ENCODE measurements around the gene C13orf46.
"Not testable (repeated sequence)": the region's sequence is repeated elsewhere in the genome, so short reads cannot be mapped to it uniquely, and the experiment has no call there.

Gene C13orf46

DNA sequence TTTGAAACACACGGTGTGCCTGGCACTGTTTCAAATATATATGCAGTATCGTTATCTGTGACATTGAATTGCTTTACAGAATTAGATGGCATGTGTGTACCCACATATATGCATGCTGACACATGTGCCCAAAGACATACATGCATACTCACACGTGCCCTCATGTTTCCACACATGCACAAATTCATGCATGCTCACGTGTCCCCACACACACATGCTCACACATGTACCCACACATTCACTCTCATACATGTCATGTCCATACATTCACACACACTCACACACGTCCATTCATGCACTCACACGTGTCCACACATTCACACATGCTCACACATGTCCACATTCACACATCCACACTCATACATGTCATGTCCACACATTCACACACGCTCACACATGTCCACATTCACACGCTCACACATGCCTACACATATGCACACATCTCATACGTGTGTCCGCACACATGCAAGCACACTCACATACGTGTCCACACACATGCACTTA lies 17.9 kb upstream of the C13orf46 start:
- no peak for DNase-seq

DNA sequence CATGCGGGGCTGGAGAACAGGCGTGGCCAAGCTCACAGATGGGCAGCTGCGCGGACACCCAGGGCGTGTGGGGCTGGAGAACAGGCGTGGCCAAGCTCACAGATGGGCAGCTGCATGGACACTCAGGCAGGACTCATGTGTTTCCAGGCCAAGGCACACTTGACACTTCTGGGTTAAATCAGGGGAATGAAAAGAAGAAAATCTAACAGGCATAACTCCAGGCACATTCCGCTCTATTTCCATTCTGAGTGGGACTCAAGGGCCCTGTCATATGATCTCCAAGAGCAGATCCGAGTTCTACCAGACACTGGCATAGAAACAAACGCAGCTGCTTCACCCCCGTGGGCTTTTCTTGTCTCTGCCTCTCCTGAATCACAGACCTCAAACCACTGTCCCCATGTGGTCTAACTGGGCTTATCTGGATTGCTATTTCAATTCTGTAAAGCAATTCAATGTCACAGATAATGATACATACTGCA lies 17.4 kb upstream of the C13orf46 start:
- DNase-seq: no peak

DNA sequence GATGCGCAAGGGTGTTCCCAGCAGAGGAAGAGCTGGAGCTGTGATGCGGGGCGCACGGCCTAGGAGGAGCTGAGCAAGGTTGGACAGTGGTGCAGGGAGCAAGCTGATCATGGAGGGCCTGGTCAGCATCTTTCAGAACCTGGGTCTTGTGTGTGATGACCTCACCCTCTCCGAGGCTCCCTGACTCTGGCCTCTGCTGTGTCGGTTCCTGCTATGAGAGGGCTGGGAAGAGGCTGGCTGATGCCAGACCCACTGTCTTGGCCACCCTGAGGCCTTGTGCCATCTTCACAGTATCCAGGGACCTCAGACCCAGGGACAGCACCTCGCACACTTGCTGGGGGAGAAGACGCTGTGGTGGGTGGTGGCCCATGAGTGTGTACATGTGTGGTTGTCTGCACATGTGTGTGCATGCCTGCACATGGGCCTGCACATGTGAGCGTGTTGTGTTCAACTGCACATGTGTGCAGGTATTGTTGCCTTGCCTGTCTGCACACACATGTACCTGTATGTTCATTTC lies 16.5 kb upstream of the C13orf46 start:
- DNase-seq: no peak

DNA sequence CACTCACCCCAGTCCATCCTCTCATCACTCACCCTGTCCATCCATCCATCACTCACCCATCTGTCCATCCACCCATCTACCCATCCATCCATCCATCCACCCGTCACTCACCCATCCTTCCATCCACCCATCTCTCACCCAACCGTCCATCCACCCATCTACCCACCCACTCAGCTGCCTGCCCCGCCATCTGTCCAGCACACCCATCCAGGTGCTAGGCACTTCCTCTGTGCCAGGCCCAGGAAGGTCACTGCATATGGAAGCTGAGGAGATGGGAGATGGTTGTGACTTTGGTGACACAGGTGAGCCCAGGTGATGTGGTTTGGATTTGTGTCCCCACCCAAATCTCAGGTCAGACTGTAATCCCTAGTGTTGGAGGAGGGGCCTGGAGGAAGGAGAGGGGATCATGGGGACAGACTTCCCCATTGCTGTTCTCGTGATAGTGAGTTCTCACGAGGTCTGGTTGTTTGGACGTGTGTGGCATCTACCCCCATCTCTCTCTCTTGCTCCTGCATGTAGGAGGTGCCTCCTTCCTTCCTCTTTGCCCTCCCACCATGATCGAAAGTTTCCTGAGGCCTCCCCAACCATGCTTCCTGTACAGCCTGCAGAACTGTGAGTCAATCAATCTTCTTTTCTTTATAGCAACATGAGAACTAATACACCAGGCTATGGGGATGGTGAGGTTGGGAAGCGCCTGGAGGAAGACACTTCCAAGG lies 15.9 kb upstream of the C13orf46 start:
- no peak for DNase-seq

DNA sequence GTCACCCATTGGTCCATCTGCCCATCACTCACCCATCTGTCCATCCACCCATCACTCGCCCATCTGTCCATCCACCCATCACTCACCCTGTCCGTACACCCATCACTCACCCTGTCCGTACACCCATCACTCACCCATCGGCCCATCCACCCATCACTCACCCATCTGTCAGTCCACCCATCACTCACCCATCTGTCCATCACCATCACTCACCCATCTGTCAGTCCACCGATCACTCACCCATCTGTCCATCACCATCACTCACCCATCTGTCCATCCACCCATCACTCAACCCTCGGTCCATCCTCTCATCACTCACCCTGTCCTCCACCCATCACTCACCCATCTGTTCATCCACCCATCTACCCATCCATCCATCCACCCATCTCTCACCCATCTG lies 15.0 kb upstream of the C13orf46 start:
- DNase-seq: not testable (repeated sequence)

DNA sequence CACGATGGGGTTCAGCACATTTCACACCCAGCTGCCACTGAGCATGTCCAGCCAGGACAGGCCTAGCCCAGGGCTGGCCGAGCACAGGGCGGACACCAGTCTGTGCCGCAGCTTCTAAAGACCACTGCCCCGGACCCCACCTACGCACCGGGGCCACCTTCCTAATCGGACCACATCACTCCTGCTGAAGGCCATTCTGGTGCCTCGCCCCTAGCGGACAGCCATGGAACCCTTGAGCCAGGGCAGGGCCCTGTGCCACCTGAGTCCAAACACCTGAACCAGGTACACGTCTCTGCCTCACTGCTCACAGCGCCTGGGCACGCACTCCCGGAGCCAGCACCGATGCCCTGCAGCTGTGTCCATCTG lies 8.4 kb upstream of the C13orf46 start:
- DNase-seq: no peak

DNA sequence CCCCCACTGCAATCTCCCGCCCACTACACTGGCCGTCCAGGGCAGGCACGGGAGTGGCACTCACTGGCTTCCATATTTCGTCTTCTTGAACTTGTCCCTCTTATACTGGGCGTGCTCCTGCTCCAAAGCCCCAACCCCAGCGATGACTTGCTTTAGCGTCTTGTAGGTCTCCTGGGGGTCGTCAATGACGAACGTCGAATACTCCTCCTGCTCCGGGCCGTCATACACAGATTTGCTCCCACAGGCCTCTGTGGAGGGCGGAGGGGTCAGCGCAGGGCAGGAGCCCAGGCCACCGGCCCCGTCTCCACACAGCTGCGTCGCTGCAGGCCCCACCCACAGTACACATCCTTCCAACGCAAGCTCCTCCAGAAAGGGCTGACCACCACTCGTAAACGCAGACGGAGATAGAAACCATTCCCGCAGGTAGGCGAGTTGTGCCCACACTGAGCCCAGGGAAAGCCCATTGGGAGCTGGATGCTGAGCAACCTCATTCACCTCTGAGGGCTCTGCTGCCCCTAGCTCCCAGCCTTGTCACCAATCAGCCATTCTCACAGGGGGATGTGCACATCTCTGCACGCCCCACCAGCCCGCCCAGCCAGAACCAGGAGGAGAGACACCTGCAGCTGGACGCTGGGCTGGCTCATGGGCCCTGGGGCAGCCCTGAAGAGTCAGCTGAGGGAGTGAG lies 7.9 kb upstream of the C13orf46 start:
- DNase-seq: no peak

DNA sequence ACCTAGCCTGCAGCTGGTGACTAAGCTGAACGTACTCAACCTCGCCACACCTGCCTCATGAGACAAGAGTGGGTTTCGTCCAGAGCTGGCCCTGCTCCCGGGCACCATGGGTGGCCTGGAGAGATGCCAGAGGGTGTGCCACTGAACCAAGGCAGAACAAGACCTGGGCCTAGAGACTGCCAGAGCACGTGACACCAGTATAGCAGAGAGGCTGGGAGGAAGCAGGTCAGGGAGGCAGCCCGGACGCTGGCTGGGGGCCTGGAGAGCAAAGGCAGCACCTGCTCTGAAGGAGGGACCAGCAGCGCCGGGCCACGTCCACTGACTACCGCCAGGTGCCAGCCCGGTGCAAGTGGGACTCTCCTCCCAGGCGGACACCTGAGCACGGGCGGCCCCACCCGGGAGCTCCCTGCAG lies 7.3 kb upstream of the C13orf46 start:
- DNase-seq: no peak

DNA sequence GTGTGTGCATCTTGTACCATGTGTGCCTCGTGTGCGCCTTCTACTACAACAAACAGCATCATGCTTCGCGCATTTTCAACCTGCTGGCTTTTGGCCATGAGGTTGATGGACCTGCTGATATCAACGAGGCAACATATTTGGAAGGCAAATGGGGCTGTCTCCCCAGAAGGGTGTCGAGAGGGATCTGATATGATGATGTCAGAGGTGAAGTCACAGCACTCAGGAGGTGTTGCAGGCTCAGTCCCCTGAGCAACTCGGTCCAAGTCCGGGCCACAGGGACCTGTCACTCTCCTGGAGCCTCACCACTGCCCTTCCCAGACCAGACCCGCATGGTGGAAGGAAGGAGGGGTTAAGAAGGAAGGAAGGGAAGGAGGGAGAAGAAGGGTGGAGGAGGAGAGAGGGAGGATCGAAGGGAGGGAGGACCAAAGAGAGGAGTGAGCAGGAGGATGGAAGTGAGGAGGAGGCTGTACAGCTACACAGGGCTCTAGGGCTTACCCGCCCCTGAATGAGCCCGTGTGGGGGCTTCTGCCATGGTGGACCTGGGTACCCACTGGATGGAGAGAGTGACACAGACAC lies 6.7 kb upstream of the C13orf46 start:
- no peak for DNase-seq

DNA sequence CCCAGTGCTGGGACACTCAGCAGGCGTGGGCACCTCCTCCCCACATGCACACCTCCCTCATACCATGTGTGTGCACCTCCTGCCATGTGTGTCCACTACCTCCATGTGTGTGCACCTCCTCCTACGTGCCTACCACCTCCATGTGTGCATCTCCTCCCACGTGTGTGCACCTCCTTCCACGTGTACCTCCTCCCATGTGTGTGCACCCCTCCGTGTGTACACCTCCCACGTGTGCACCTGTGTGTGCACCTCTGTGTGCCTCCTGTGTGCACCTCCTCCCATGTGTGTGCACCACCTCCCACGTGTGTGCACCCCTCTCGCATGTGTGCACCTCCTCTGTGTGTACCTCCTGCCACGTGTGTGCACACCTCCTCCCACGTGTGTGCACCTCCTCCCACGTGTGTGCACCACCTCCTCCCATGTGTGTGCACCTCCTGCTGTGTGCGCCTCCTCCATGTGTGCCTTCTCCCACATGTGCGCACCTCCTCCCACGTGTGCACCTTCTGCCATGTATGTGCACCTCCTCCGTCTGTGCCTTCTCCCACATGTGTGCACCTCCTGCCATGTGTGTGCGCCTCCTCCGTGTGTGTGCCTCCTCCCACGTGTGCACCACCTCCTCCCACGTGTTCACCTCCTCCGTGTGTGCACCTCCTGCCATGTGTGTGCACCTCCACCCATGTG lies 6.1 kb upstream of the C13orf46 start:
- DNase-seq: no peak

DNA sequence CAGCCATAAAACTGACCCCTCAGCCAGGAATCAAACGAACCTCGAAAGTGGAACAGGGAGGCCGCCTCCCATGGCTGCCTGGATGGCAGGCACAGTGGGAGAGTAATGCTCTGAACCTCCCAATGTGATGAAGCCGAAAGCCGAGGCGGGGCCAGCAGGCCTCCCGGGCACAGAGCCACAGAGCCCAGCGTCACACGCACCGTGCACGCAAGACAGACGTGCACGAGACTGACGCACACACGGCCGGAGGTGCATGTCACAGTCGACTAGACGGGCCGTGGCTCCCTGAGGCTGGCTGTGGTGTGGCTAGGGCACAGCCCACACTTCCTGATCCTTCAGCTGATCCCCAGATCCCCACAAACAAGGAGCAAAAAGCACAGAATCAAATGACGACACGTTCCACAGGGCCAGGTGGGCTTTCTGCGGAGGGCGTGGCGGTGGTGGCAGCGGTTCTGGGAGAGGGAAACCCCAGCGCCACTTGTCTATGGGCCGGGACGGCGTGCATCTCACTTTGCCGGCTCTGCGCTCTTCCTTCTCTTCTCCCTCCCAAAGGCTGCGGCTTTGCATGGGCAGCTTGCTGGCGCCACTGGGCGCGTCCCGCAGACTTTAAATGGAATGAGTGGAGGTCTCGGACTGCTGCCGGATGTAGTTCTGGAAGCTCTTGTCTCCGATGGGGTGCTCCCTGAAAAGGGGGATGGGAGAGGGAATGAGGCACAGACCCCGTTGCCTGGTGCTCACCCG lies 5.0 kb upstream of the C13orf46 start:
- DNase-seq: no peak

DNA sequence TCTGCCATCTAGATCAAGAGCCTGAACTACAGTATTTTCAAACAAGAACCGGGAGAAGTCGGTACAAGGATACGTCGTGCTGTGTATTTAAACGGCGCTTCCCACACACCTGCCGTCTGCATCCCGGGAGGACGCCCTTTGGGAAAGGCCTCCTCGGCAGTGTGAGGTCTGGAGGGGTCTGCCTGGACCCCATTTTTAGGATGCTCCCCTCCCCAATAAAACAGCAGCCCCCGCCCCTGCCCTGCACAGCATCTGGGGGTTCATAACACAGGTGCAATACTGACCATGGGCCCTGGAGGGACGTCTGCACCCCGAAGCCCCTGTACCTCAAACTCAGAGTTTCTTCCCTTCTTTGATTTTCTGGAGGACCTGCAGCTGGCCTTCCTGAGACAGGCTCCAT lies 4.1 kb upstream of the C13orf46 start:
- no peak for DNase-seq

DNA sequence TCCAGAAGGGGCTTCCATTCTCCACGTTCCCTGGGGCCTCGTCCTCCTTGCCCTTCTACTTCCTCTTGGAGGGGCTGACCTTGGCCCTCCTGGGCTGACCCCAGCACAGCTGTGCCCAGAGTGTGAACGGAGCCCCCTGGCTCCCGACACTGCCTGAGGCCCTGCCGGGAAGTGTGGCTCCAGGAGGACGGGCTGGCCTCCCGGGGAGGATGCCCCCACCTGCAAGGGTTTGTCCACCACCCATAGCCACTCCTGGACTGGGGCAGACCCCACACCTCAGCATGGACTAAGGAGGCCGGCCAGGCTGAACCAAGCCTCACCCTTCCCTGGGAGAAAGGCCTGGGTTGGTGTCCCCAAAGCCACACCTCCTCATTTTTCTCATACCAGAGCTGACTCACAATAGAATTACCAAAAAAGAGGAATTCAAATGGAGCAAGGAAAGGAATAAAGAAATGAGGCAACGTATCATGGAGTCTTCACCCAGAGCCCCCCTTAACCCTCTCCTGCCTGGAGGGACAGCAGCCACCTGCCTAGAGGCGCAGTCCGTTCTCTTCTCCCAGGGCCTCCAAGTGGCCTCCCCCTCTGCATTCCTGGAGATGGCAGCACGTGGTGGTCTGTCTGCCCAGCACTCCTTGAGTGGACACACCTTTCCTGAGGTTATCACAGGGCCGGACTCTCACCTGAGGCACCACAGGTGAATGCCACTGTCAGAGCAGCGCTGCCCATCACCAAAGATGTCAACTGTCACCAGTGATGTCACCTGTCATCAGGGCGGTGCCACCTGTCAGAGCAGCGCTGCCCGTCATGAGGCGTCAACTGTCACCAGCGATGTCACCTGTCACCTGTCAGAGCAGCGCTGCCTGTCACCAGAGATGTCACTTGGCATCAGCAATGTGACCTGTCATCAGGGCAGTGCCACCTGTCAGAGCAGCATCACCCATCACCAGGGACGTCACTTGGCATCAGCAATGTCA lies 3.1 kb upstream of the C13orf46 start:
- no peak for DNase-seq

DNA sequence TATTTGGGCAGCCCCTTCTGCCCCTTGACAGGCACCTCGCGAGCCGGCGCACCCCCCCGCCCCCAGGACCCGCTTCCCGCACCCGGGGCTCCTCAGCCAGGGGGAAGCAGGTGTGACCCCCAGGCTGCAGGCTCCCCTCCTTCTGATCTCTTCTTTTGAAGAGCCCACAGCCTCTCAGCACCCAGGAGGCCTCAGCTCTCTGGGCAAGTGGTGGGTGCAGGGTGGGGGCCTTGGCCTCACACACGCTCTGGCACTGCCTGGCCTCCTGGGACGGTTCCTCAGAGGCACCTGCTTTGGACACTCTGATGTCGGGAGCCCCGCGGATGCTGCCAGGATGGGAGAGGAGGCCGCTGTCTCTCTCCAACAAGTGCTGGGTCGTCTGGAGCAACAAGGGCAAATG lies 1.5 kb upstream of the C13orf46 start:
- no peak for DNase-seq

DNA sequence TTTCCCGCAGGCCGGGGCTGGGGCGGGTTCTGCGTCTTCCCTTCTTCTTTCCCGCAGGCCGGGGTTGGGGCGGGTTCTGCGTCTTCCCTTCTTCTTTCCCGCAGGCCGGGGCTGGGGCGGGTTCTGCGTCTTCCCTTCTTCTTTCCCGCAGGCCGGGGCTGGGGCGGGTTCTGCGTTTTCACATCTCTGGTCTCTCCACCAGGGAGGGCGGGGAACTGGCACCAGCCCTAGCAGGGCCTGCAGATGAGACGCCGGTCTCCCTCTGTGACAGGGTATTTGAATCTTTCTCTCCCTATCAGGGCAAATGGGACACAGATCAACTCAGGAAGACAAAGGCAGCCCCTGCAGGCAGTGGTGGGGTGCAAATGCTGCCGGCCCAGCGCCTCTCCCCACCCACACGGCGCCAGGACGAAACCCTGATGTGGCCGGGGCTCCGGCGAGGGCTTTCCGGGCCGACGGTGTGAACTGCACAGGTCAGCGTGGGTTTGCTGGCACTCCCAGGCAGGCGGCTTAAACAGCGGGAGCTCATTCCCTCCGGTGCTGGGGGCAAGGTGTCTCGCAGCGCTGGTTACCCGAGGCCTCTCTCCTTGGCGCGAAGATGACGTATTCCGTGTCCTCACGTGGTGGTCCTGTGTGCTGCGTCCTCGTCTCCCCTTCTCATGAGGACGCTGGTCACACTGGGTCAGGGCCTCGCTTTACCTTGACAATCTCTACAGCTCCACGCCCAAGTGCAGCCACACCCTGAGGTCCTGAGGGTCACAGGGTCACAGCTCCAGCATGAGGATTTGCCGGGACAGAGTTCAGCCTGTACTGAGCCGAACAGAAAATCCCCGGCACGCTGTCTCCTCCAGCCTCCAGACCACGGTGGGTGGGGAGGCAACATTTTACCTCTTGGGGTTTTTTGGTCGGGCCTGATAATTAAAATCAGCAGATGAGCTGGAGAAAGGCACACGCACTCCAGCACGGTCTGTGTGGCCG lies 717 bp upstream of the C13orf46 start:
- no peak for DNase-seq

DNA sequence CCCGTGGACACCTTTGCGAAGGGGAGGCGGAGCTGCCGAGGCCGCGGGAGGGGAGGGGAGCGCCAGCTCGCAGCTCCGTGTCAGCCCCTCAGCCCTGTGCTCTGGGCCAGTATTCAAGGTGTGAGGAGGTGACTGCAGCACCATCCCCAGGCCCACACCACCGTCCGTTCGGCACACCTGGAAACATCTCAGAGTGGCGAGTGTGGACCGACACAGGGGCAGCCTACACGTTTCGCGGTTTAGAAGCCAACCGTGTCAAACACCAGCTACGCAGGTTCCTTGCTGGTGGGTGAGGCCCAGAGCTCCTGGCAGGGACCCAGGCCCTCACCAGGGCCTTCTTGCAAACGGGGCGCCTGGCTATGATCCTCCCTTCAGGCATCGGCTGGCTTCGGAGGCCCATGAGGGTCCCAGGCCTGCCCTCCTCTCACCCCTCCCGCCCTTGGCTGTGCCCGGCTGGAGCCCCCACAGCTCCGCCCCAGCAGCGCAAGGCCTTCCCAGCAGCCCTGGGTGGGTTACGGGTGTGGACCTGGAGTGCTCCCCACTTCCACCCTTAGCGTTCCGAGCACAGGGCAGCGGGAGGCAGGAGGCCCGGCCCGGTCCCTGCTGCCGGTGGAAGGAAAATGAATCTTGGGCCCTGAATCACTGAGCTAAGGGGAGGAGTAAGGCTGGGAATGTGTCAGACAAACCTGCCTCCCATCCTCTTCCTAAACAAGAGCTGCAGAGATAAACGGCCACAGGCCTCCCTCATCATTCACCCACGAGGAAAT lies 1.2 kb downstream of the C13orf46 start:
- DNase-seq: no peak

DNA sequence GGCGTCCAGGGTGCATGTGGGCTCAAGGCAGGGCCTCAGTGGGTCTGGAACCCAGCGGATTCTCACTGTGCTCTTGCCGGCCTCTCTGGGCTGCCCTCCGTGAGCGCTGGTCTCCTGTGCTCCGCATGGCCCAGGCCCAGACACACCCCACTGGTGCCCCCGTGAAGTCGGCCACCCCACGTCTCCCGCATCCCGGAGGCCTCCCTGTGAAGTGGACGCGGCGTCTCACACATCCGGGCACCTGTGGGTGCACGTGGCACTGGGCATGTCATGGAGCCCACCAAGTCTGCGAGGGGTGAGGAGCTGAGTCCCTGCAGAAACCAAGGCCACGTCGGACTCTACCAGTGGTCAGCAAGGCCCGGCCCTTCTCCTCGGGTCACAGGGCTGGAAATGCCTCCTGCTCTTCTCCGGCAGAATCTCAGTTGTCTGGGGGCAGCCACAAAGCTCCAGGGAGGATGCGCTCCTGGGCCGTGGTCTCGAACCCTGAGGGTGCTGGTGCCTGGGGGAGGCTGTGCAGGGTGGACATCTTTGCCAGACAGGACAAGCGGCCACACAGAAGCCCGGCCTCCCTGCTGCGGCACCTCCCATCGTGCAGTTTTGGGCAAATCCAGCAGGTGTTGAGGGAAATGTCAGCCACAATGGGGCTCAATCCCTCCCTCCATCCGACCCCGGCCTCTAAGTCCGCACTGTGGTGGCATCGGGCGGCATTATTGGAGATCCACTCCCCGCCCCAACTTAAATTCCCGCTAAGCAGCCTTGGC lies 2.2 kb downstream of the C13orf46 start:
- no peak for DNase-seq

DNA sequence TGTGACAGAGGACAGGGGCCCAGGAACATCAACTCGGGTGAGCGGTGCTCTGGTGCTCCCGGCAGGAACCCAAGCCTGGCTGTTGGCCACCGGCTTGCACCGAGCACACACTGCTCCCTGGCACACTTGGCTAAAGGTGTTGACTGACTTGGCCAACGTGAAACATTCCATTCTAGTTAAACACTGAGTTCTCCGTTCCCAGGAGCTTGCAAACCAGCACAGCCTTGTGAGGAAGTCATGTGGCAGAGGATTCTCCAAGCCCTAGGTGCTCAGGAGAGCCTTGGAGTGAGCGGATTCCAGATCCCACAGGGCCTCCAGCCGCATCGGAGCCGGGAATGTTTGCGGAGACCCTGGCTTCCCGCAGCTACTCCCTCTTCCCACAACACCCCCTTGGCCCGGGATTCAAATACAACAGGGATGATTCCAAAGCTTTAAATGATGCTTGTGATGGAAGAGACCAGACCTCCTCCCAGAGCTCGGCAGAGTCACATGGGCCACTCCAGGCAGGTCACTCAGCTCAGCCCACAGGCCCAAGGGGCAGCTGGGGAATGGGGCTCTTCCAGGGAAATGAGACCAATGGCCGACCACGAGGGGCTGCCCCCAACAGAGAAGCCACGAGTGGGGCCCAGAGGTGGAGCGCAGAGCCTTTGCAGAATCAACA lies 2.9 kb downstream of the C13orf46 start:
- DNase-seq: no peak

All from right forelimb (tissue), 1 donor.